MM.1S (cell line): Measurements from ENCODE around the gene ALLC.

Experiments used
- DNase-seq: peaks from one replicate; pipeline ENCODE4 v3.0.0-alpha.2; 2015
- H2AFZ ChIP-seq: fragments of 300-600 bp; sonication (generic); 2 replicates; pipeline ENCODE4 v1.6.0; 2016; ENCODE audit warnings: antibody characterized with exemption, low read length
- H3F3A ChIP-seq: fragments of 300-600 bp; sonication (generic); 2 replicates; pipeline ENCODE4 v1.6.1; 2016; ENCODE audit warnings: mild to moderate bottlenecking, antibody characterized with exemption, low read length, moderate library complexity, mixed read lengths; ENCODE audit not compliant: insufficient read depth
- H3K27ac ChIP-seq: fragments of 300-600 bp; sonication (generic); 2 replicates; pipeline ENCODE4 v1.5.1; 2016; ENCODE audit warnings: mild to moderate bottlenecking, low read length
- H3K27me3 ChIP-seq: fragments of 300-600 bp; sonication (generic); replicated peaks from 2 replicates; pipeline ENCODE4 v1.6.0; 2016; ENCODE audit warnings: low read length; ENCODE audit not compliant: insufficient read depth
- H3K36me3 ChIP-seq: fragments of 300-600 bp; sonication (generic); replicated peaks from 2 replicates; pipeline ENCODE4 v1.6.1; 2016; ENCODE audit warnings: mild to moderate bottlenecking, low read length, mixed read lengths; ENCODE audit not compliant: insufficient read depth
- H3K4me1 ChIP-seq: fragments of 300-600 bp; sonication (generic); 2 replicates; pipeline ENCODE4 v1.6.1; 2016; ENCODE audit warnings: low read length, mixed read lengths
- H3K4me2 ChIP-seq: fragments of 300-600 bp; sonication (generic); 2 replicates; pipeline ENCODE4 v1.6.0; 2016; ENCODE audit warnings: low read depth, low read length
- H3K4me3 ChIP-seq: fragments of 300-600 bp; sonication (generic); 2 replicates; pipeline ENCODE4 v1.5.1; 2016; ENCODE audit warnings: low read length, mixed read lengths
- H3K79me2 ChIP-seq: fragments of 300-600 bp; sonication (generic); 2 replicates; pipeline ENCODE4 v1.6.1; 2016; ENCODE audit warnings: mixed run types, low read length, mixed read lengths
- H3K9ac ChIP-seq: fragments of 300-600 bp; sonication (generic); 2 replicates; pipeline ENCODE4 v1.6.1; 2016; ENCODE audit warnings: low read length, mixed read lengths
- H3K9me2 ChIP-seq: fragments of 300-600 bp; sonication (generic); replicated peaks from 2 replicates; pipeline ENCODE4 v1.6.1; 2016; ENCODE audit warnings: mild to moderate bottlenecking, low read length, mixed read lengths; ENCODE audit not compliant: insufficient read depth
- H3K9me3 ChIP-seq: fragments of 300-600 bp; sonication (generic); replicated peaks from 2 replicates; pipeline ENCODE4 v1.6.1; 2016; ENCODE audit warnings: mild to moderate bottlenecking, low read length, mixed read lengths; ENCODE audit not compliant: insufficient read depth
- H4K20me1 ChIP-seq: fragments of 300-600 bp; sonication (generic); 2 replicates; pipeline ENCODE4 v1.6.1; 2016; ENCODE audit warnings: mild to moderate bottlenecking, low read length, moderate library complexity, mixed read lengths; ENCODE audit not compliant: insufficient read depth
- CTCF ChIP-seq: fragments of 300-600 bp; sonication (generic); IDR thresholded peaks from 2 replicates; pipeline ENCODE4 v1.5.1; 2016; ENCODE audit warnings: antibody characterized with exemption, low read length, mixed read lengths
- EZH2 ChIP-seq: fragments of 300-600 bp; sonication (generic); optimal IDR thresholded peaks from 2 replicates; pipeline ENCODE3; 2017; ENCODE audit warnings: low read depth, mild to moderate bottlenecking, antibody characterized with exemption, low read length, mixed read lengths
- EZH2phosphoT487 ChIP-seq: fragments of 300-600 bp; sonication (generic); IDR thresholded peaks from 2 replicates; pipeline ENCODE4 v1.6.1; 2018; ENCODE audit warnings: antibody characterized with exemption, low read length

ALLC gene

GRCh38 chr2:3661149-3661660 lies 3.2 kb downstream of the ALLC start:
- DNase-seq, result no peak
- Histone ChIP-seq H3F3A (no peaks in the 10 kb centered on the region), H3K36me3 (no peaks in the 10 kb centered on the region), H3K4me2 (no peak overlapping the region), H3K27ac (no peak overlapping the region), H3K9me2 (no peaks in the 10 kb centered on the region), H3K9me3 (no peaks in the 10 kb centered on the region), H3K27me3 (no peaks in the 10 kb centered on the region), H4K20me1 (no peaks in the 10 kb centered on the region), H3K4me1 (no peaks in the 10 kb centered on the region), H3K79me2 (no peaks in the 10 kb centered on the region), H3K9ac (no peak overlapping the region), H3K4me3 (no peak overlapping the region), H2AFZ (no peak overlapping the region)
- TF ChIP-seq EZH2phosphoT487 (no peak), CTCF (no peak)

- no peaks in the 10 kb centered on the region for H3K4me1 ChIP-seq
- no peak for DNase-seq
- H2AFZ ChIP-seq, result no peak overlapping the region
Observed at GRCh38 chr2:3662239-3662638, 4.2 kb downstream of the ALLC start.

GRCh38 chr2:3664118-3664517 lies 6.1 kb downstream of the ALLC start:
- no peaks in the 10 kb centered on the region for H3K36me3 ChIP-seq
- TF ChIP-seq EZH2phosphoT487, result no peak
- TF ChIP-seq CTCF, result no peak
- TF ChIP-seq EZH2, result no peak
- no peak overlapping the region for H3K4me3 ChIP-seq
- H3F3A ChIP-seq, result no peaks in the 10 kb centered on the region
- no peak overlapping the region for H2AFZ ChIP-seq
- H3K9me2 ChIP-seq, result no peaks in the 10 kb centered on the region
- no peak overlapping the region for H3K9ac ChIP-seq
- no peak overlapping the region for H3K27ac ChIP-seq
- no peak for DNase-seq
- H3K4me1 ChIP-seq, result no peaks in the 10 kb centered on the region
- H3K79me2 ChIP-seq, result no peaks in the 10 kb centered on the region
- no peaks in the 10 kb centered on the region for H3K9me3 ChIP-seq
- no peaks in the 10 kb centered on the region for H3K27me3 ChIP-seq
- H4K20me1 ChIP-seq, result no peaks in the 10 kb centered on the region
- no peak overlapping the region for H3K4me2 ChIP-seq

More at GRCh38 chr2:3662239-3662638, 4.2 kb downstream of the ALLC start:
- no peak overlapping the region for H3K9ac ChIP-seq
- H4K20me1 ChIP-seq, result no peaks in the 10 kb centered on the region
- H3F3A ChIP-seq, result no peaks in the 10 kb centered on the region
- H3K79me2 ChIP-seq, result no peaks in the 10 kb centered on the region
- no peaks in the 10 kb centered on the region for H3K27me3 ChIP-seq
- H3K36me3 ChIP-seq, result no peaks in the 10 kb centered on the region
- no peak overlapping the region for H3K27ac ChIP-seq
- H3K4me3 ChIP-seq, result no peak overlapping the region
- no peaks in the 10 kb centered on the region for H3K9me2 ChIP-seq
- no peak for TF ChIP-seq EZH2phosphoT487
- TF ChIP-seq EZH2, result no peak
- TF ChIP-seq CTCF, result no peak
- no peaks in the 10 kb centered on the region for H3K9me3 ChIP-seq
- no peak overlapping the region for H3K4me2 ChIP-seq
